HepG2 (cell line): ENCODE data around the gene KPNB1. TPM values are rescaled to one million over a fixed set of nuclear protein-coding genes. Genes with fewer than 3 reads are reported as not detected.

Experiments
- ATAC-seq: fragments of 200-7000 bp; cut with Tn5 transposase; 3 replicates; pipeline ENCODE4 v1.9.1; 2020; ENCODE audit warnings: mild to moderate bottlenecking, moderate library complexity
- BruUV-seq: library from RNA; stranded (reverse); fragments of 400-500 nt; replicated peaks from 2 replicates; lab custom pipeline; 2021; lab: Mats Ljungman, UMichigan
- CTCF ChIA-PET: fragments of 300-600 bp; formaldehyde crosslinking; extraction: SDS; loops from one replicate; lab custom pipeline; 2021; ENCODE audit warnings: low total read pairs, inconsistent platforms, low intra/inter-chr PET ratio; lab: Yijun Ruan, JAX
- POLR2A ChIA-PET: fragments of 350-600 bp; sonication (Branson Sonifier 250); formaldehyde crosslinking; loops from one replicate; lab custom pipeline; 2020; ENCODE audit warnings: antibody characterized with exemption, inconsistent platforms; lab: Yijun Ruan, JAX
- DNase-seq: peaks from one replicate; pipeline ENCODE4 v3.0.0-alpha.2; 2015; ENCODE audit warnings: low spot score
- FAIRE-seq: peaks from 3 replicates; lab custom pipeline; 2011; peaks lifted over from hg19 to GRCh38; lab: Jason Lieb, UNC
- H2AFZ ChIP-seq: one replicate; pipeline ENCODE4 v1.6.1; 2011; ENCODE audit warnings: low read length, inconsistent platforms
- H3K27ac ChIP-seq: fragments of 300-600 bp; 3 replicates; pipeline ENCODE4 v1.8.0; 2011; ENCODE audit warnings: mixed run types, mild to moderate bottlenecking, mixed read lengths, low read length, inconsistent platforms; ENCODE audit not compliant: insufficient read depth; ENCODE audit errors: extremely low read length
- H3K27me3 ChIP-seq, 2 experiments: fragments of 200-600 bp in 1 of 2; 2 replicates in 1 of 2; 3 replicates in 1 of 2; pipeline versions ENCODE4 v1.6.0 to v1.8.0; 2011; ENCODE audit warnings: low read length in 2 of 2, mild to moderate bottlenecking in 2 of 2, moderate library complexity in 2 of 2, inconsistent platforms in 1 of 2; ENCODE audit not compliant: insufficient read depth in 2 of 2, control insufficient read depth in 1 of 2
- H3K36me3 ChIP-seq, 2 experiments: fragments of 200-600 bp in 1 of 2; replicated peaks in 1 of 2; 2 replicates in 1 of 2; 3 replicates in 1 of 2; pipeline versions ENCODE4 v1.5.1 to v1.8.0; 2011; ENCODE audit warnings: low read length in 2 of 2, inconsistent platforms in 1 of 2; ENCODE audit not compliant: insufficient read depth in 2 of 2, control insufficient read depth in 1 of 2
- H3K4me1 ChIP-seq: 2 replicates; pipeline ENCODE4 v1.5.1; 2012; ENCODE audit warnings: low read length, inconsistent platforms; ENCODE audit not compliant: insufficient read depth
- H3K4me2 ChIP-seq: 2 replicates; pipeline ENCODE4 v1.6.0; 2011; ENCODE audit warnings: low read depth, low read length, inconsistent platforms
- H3K4me3 ChIP-seq, 3 experiments: fragments of 200-600 bp in 1 of 3; sonication (generic), shearing (Covaris generic) in 1 of 3; replicated peaks in 1 of 3; 2 replicates each; pipeline ENCODE4 v1.5.1; 2011 to 2016; ENCODE audit warnings: low read length in 3 of 3, inconsistent platforms in 2 of 3, low read depth in 2 of 3, mild to moderate bottlenecking in 2 of 3, control low read depth in 1 of 3, mixed read lengths in 1 of 3; ENCODE audit not compliant: insufficient read depth in 1 of 3
- H3K79me2 ChIP-seq: one replicate; pipeline ENCODE4 v1.6.1; 2011; ENCODE audit warnings: low read length, inconsistent platforms; ENCODE audit not compliant: insufficient read depth
- H3K9ac ChIP-seq: 2 replicates; pipeline ENCODE4 v1.6.0; 2011; ENCODE audit warnings: mild to moderate bottlenecking, low read depth, low read length, inconsistent platforms; ENCODE audit not compliant: insufficient read depth
- H3K9me3 ChIP-seq: 2 replicates; pipeline ENCODE4 v1.5.1; 2012; ENCODE audit warnings: mild to moderate bottlenecking, low read length
- H4K20me1 ChIP-seq: 2 replicates; pipeline ENCODE4 v1.6.0; 2011; ENCODE audit warnings: inconsistent platforms, mild to moderate bottlenecking, low read length, moderate library complexity; ENCODE audit not compliant: insufficient read depth
- ATF5 ChIP-seq: sonication (generic); formaldehyde crosslinking; IDR thresholded peaks from 2 replicates; pipeline ENCODE4 v1.4.0; 2020; ENCODE audit warnings: mild to moderate bottlenecking, low read depth, missing genetic modification reagents
- CAMTA2 ChIP-seq: sonication (generic); formaldehyde crosslinking; IDR thresholded peaks from 2 replicates; pipeline ENCODE4 v1.4.0; 2020; ENCODE audit warnings: mild to moderate bottlenecking, missing genetic modification reagents, borderline replicate concordance
- EZH2 ChIP-seq: conservative IDR thresholded peaks from 2 replicates; pipeline ENCODE4 v1.6.1; 2012; ENCODE audit warnings: mild to moderate bottlenecking, low read depth, low read length, moderate library complexity
- FOXM1 ChIP-seq: sonication (generic); formaldehyde crosslinking; IDR thresholded peaks from 2 replicates; pipeline ENCODE4 v1.5.0; 2020; ENCODE audit warnings: missing genetic modification reagents
- FOXP4 ChIP-seq: sonication (generic); formaldehyde crosslinking; IDR thresholded peaks from 2 replicates; pipeline ENCODE4 v1.4.0; 2020; ENCODE audit warnings: missing genetic modification reagents
- GLI4 ChIP-seq: sonication (generic); formaldehyde crosslinking; IDR thresholded peaks from 2 replicates; pipeline ENCODE4 v1.5.1; 2020; ENCODE audit warnings: missing genetic modification reagents, mild to moderate bottlenecking, moderate library complexity, borderline replicate concordance
- HDAC6 ChIP-seq: fragments of 200-600 bp; sonication (generic); IDR thresholded peaks from 2 replicates; pipeline ENCODE4 v1.7.0; 2017; ENCODE audit warnings: mild to moderate bottlenecking, antibody characterized with exemption, low read length, low read depth
- IKZF4 ChIP-seq: sonication (generic); formaldehyde crosslinking; IDR thresholded peaks from 2 replicates; pipeline ENCODE4 v1.5.1; 2020; ENCODE audit warnings: borderline replicate concordance, mild to moderate bottlenecking, low read depth, missing genetic modification reagents; ENCODE audit errors: not compliant biosample characterization
- KLF9 ChIP-seq: IDR thresholded peaks from 2 replicates; pipeline ENCODE4 v1.6.1; 2016; ENCODE audit warnings: low read depth
- MTA3 ChIP-seq: sonication (generic); formaldehyde crosslinking; IDR thresholded peaks from 2 replicates; pipeline ENCODE4 v1.4.0; 2020; ENCODE audit warnings: missing genetic modification reagents
- NR2C2 ChIP-seq: sonication (generic); formaldehyde crosslinking; IDR thresholded peaks from 2 replicates; pipeline ENCODE4 v1.4.0; 2020; ENCODE audit warnings: missing genetic modification reagents, mild to moderate bottlenecking, moderate library complexity, borderline replicate concordance
- PAF1 ChIP-seq: IDR thresholded peaks from 2 replicates; pipeline ENCODE4 v1.6.1; 2016; ENCODE audit warnings: missing genetic modification reagents, missing compliant biosample characterization
- PHB2 ChIP-seq: fragments of 450-650 bp; IDR thresholded peaks from 2 replicates; pipeline ENCODE4 v1.6.1; 2018; ENCODE audit not compliant: partially characterized antibody
- REPIN1 ChIP-seq: sonication (generic); formaldehyde crosslinking; IDR thresholded peaks from 2 replicates; pipeline ENCODE4 v1.8.0; 2022; ENCODE audit warnings: missing genetic modification reagents, low read depth, mild to moderate bottlenecking, borderline replicate concordance
- SIX4 ChIP-seq: sonication (generic); formaldehyde crosslinking; IDR thresholded peaks from 2 replicates; pipeline ENCODE4 v1.4.0; 2020; ENCODE audit warnings: missing genetic modification reagents
- ZNF205 ChIP-seq: IDR thresholded peaks from 2 replicates; pipeline ENCODE4 v1.6.1; 2018; ENCODE audit warnings: missing biosample characterization, missing genetic modification reagents
- ZNF558 ChIP-seq: sonication (generic); formaldehyde crosslinking; IDR thresholded peaks from 2 replicates; pipeline ENCODE4 v1.9.0; 2022; ENCODE audit warnings: mild to moderate bottlenecking, missing genetic modification reagents, borderline replicate concordance
- ZNF674 ChIP-seq: sonication (generic); formaldehyde crosslinking; IDR thresholded peaks from 2 replicates; pipeline ENCODE4 v1.5.0; 2020; ENCODE audit warnings: low read depth, mild to moderate bottlenecking, missing genetic modification reagents
- ZSCAN22 ChIP-seq: sonication (generic); formaldehyde crosslinking; IDR thresholded peaks from 2 replicates; pipeline ENCODE4 v1.4.0; 2020; ENCODE audit warnings: mild to moderate bottlenecking, missing genetic modification reagents
- WGBS: methylation state at CpG from one replicate; pipeline ENCODE4 v1.1.6; 2017; ENCODE audit warnings: low lambda C conversion rate; 5-methylcytosine and 5-hydroxymethylcytosine counted together
- in situ Hi-C: cut with HindIII; loops from 2 replicates; pipeline ENCODE4 v1.10.0; 2017; ENCODE audit warnings: low pct_unique_long_range_greater_than_20kb; ENCODE audit not compliant: extremely low pct_ligation_motif_present
- intact Hi-C: fragments of 100-400 bp; cut with micrococcal nuclease; formaldehyde crosslinking; loops from one replicate; pipeline ENCODE4 v1.10.0; 2022; ENCODE audit not compliant: unreplicated experiment
- polyA plus RNA-seq, 8 experiments: library from polyadenylated mRNA; depleted of rRNA in 3 of 8; stranded (reverse) in 7 of 8; unstranded in 1 of 8; fragments of >200 nt; fragmentation: Illumina TruSeq in 4 of 8; extraction: Trizol in 4 of 8; gene quantifications; 2 replicates each; pipeline versions ENCODE4 v1.2.1 to v1.2.3, GENCODE V29; 2011 to 2016; ENCODE audit warnings: low read depth in 4 of 8, missing spikeins in 1 of 8, mixed read lengths in 1 of 8; ENCODE audit not compliant: insufficient read depth in 1 of 8
- total RNA-seq, 5 experiments: library from RNA; depleted of rRNA; stranded (reverse); fragments of >200 nt; fragmentation: Illumina TruSeq; extraction: Trizol; gene quantifications; 2 replicates each; pipeline ENCODE4 v1.2.3, GENCODE V29; 2016; ENCODE audit warnings: low read depth in 1 of 5

Gene KPNB1
- total and polyA plus RNA-seq, 2 of the 13 experiments (the other 11 are each of a cell fraction or from before 2014, with no cell fraction given) = 164 to 424 TPM

- H3K79me2 ChIP-seq = no peaks in the 10 kb centered on the region
- no peaks in the 10 kb centered on the region for H4K20me1 ChIP-seq
- no peak overlapping the region for H2AFZ ChIP-seq
- no TSS peak for BruUV-seq
- 72% methylated on average over 5 of the region's 5 CpGs for WGBS
- H3K27ac ChIP-seq = no peak overlapping the region
- DNase-seq (no peak), FAIRE-seq (no peak), ATAC-seq (no peak)
- CTCF ChIA-PET = no interaction called here
- no peak overlapping the region for H3K4me2 ChIP-seq
- POLR2A ChIA-PET = interaction anchor here (1.3 kb wide), 1 partner anchor 20 kb away, joined by 3 read pairs; the partner anchor contains the start of gene KPNB1
- peaks cover 2% of the 10 kb centered on the region; the same call in 1 of the 2 replicates for H3K4me1 ChIP-seq
- intact Hi-C loops = no loop called here
- in situ Hi-C loops = no loop called here
- no peak overlapping the region for H3K9ac ChIP-seq
- no peaks in the 10 kb centered on the region for H3K9me3 ChIP-seq
- H3K4me3 ChIP-seq = no peak overlapping the region
- H3K27me3 ChIP-seq = no peaks in the 10 kb centered on the region
- no peaks in the 10 kb centered on the region; a peak in 1 of 5 replicates for H3K36me3 ChIP-seq
- TF ChIP-seq ZNF205 (CRISPR knock-in tag) (no peak), FOXM1 (CRISPR knock-in tag) (no peak), HDAC6 (no peak), ATF5 (CRISPR knock-in tag) (no peak), SIX4 (CRISPR knock-in tag) (no peak), ZNF558 (CRISPR knock-in tag) (no peak), NR2C2 (no peak), PHB2 (no peak), IKZF4 (CRISPR knock-in tag) (no peak), ZSCAN22 (CRISPR knock-in tag) (no peak), KLF9 (CRISPR knock-in tag) (no peak), ZNF674 (CRISPR knock-in tag) (no peak), PAF1 (CRISPR knock-in tag) (no peak), MTA3 (CRISPR knock-in tag) (no peak), REPIN1 (CRISPR knock-in tag) (no peak), FOXP4 (no peak), EZH2 (no peak), GLI4 (CRISPR knock-in tag) (no peak), CAMTA2 (no peak)
- TF ChIP-seq, all 625 proteins: peak for 0
These were observed 19.9 kb upstream of the KPNB1 start for GRCh38 chr17:47629826-47630225.
